Stromal cell of bone marrow (primary cell): ENCODE measurements around the gene SPDYE6.
"Not testable (repeated sequence)": the region's sequence is repeated elsewhere in the genome, so short reads cannot be mapped to it uniquely, and the experiment has no call there.

Source experiments
- DNase-seq: peaks from one replicate; pipeline ENCODE4 v3.0.0-alpha.2; 2012; ENCODE audit warnings: low read depth

Gene SPDYE6

GRCh38 chr7:102363549-102364393 is 7.5 kb upstream of the SPDYE6 start:
- DNase-seq = peak; percentile 98

GRCh38 chr7:102346983-102347382 is 9.3 kb downstream of the SPDYE6 start:
- not testable (repeated sequence) for DNase-seq

- DNase-seq = not testable (repeated sequence)
Observed at GRCh38 chr7:102340599-102341368, 15.5 kb downstream of the SPDYE6 start.

- not testable (repeated sequence) for DNase-seq
Observed at GRCh38 chr7:102337420-102337819, 18.8 kb downstream of the SPDYE6 start.

- DNase-seq = not testable (repeated sequence)
Observed at GRCh38 chr7:102337002-102337401, 19.2 kb downstream of the SPDYE6 start.

GRCh38 chr7:102335574-102335973 is 20.7 kb downstream of the SPDYE6 start:
- not testable (repeated sequence) for DNase-seq

- DNase-seq = not testable (repeated sequence)
Observed at GRCh38 chr7:102330666-102331460, 25.4 kb downstream of the SPDYE6 start.

GRCh38 chr7:102329366-102329765 is 26.9 kb downstream of the SPDYE6 start:
- not testable (repeated sequence) for DNase-seq

GRCh38 chr7:102328863-102329262 is 27.4 kb downstream of the SPDYE6 start:
- DNase-seq = not testable (repeated sequence)

GRCh38 chr7:102327183-102327582 is 29.1 kb downstream of the SPDYE6 start:
- DNase-seq = not testable (repeated sequence)

GRCh38 chr7:102326157-102326889 is 29.9 kb downstream of the SPDYE6 start:
- DNase-seq = no peak

- DNase-seq = not testable (repeated sequence)
Observed at GRCh38 chr7:102325106-102325505, 31.1 kb downstream of the SPDYE6 start.

GRCh38 chr7:102323914-102324195 is 32.4 kb downstream of the SPDYE6 start:
- no peak for DNase-seq

- DNase-seq = no peak
Observed at GRCh38 chr7:102322202-102322715, 34.0 kb downstream of the SPDYE6 start.

- no peak for DNase-seq
Observed at GRCh38 chr7:102321351-102322201, 34.7 kb downstream of the SPDYE6 start.

- no peak for DNase-seq
Observed at GRCh38 chr7:102320601-102321350, 35.5 kb downstream of the SPDYE6 start.

GRCh38 chr7:102320181-102320580 is 36.1 kb downstream of the SPDYE6 start:
- no peak for DNase-seq

GRCh38 chr7:102319671-102320070 is 36.6 kb downstream of the SPDYE6 start:
- DNase-seq = no peak

GRCh38 chr7:102318482-102318971 is 37.7 kb downstream of the SPDYE6 start:
- no peak for DNase-seq
